Measurements from ENCODE around the gene LCN6. TPM values are rescaled to one million over a fixed set of nuclear protein-coding genes. Genes with fewer than 3 reads are reported as not detected.
A peak's percentile ranks its signal among the peaks of the same experiment; 100 is the strongest.

LCN6 gene
- total and polyA plus RNA-seq, 7 donors = 1.2 to 19.1 (median 5.9) TPM

- Histone ChIP-seq H3K27ac (peak overlapping the region; percentile 72 to 87 (median 80)), H3K27me3 (no peaks in the 10 kb centered on the region), H3K36me3 (peaks cover 20 to 36% (median 28%) of the 10 kb centered on the region in 4 donors), H3K4me1 (peaks cover 0 to 48% (median 36%) of the 10 kb centered on the region in 4 donors), H3K4me3 (peak overlapping the region; percentile 57 to 88 (median 64)), H3K9me3 (no peaks in the 10 kb centered on the region)
- intact Hi-C loops (cut with DNase I) = no loop called here
- TF ChIP-seq EP300 (IDR thresholded peaks at IDR 0.05) (peak in 2 of 4 donors; percentile 18 to 43), CTCF (IDR thresholded peaks at IDR 0.05) (peak; percentile 62 to 89 (median 87)), POLR2A (IDR thresholded peaks at IDR 0.05) (peak; percentile 94 to 97), POLR2AphosphoS5 (IDR thresholded peaks at IDR 0.05) (peak; percentile 99 to 100 (median 100))
- 0% methylated on average over 66 of the region's 66 CpGs for WGBS, 2 donors
- DNase-seq = peak; percentile 96
Observed at GRCh38 chr9:136728080-136728547, 20.2 kb downstream of the LCN6 start.

GRCh38 chr9:136726631-136727191, 21.6 kb downstream of the LCN6 start:
- WGBS, 2 donors = 16% methylated on average over 18 of the region's 18 CpGs
- Histone ChIP-seq H3K9me3 (no peaks in the 10 kb centered on the region), H3K36me3 (peaks cover 32 to 50% (median 34%) of the 10 kb centered on the region in 4 donors), H3K4me3 (peak overlapping the region; percentile 57 to 88 (median 64)), H3K27ac (peak overlapping the region in 3 of 4 donors; percentile 72 to 87 (median 85)), H3K4me1 (peaks cover 0 to 59% (median 40%) of the 10 kb centered on the region in 4 donors), H3K27me3 (no peaks in the 10 kb centered on the region)
- TF ChIP-seq CTCF (IDR thresholded peaks at IDR 0.05) = peak in 1 of 4 experiments; percentile 27
- TF ChIP-seq POLR2A (IDR thresholded peaks at IDR 0.05) = no peak
- intact Hi-C loops (cut with DNase I) = loop anchor here (2.0 kb wide), 1 partner anchor 40 kb away; the partner anchor contains the start of gene AGPAT2
- no peak for DNase-seq

DNA sequence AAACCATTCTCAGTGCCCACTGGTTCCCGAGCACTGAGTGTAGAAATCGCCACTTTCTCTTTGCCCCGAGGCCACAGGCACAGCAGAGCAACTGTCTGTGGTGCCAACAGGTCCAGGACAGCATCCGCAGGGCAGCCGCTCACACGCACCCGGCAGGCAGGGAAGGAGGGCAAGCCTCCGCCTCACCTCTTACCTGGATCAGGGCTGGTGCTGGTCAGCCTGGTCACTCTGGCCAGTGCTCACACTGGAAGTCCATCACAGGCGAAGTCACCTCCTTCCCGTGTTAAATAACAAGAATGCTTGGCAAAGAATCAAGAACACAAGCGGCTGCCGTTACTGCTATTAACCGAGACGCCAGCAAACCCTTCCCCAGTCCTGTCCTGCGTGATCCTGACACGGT, 22.2 kb downstream of the LCN6 start:
- TF ChIP-seq POLR2A (IDR thresholded peaks at IDR 0.05) (no peak), POLR2AphosphoS5 (IDR thresholded peaks at IDR 0.05) (no peak), CTCF (IDR thresholded peaks at IDR 0.05) (no peak)
- Histone ChIP-seq H3K4me3 (peak overlapping the region in 3 of 4 donors; percentile 63 to 88 (median 64)), H3K27me3 (no peaks in the 10 kb centered on the region), H3K4me1 (peaks cover 0 to 65% (median 44%) of the 10 kb centered on the region in 4 donors), H3K9me3 (no peaks in the 10 kb centered on the region), H3K27ac (peak overlapping the region in 2 of 4 donors; percentile 85 to 87), H3K36me3 (peaks cover 33 to 55% (median 35%) of the 10 kb centered on the region in 4 donors)
- 49 to 73% methylated on average over 16 of the region's 16 CpGs for WGBS, 2 donors
- DNase-seq = no peak
- intact Hi-C loops (cut with DNase I) = loop anchor here (2.0 kb wide), 1 partner anchor 39 kb away; the partner anchor contains the start of gene AGPAT2

- H3K4me1 ChIP-seq = peaks cover 0 to 70% (median 49%) of the 10 kb centered on the region in 4 donors
- H3K4me3 ChIP-seq = peak overlapping the region in 1 of 4 donors; percentile 88
Observed at GRCh38 chr9:136725612-136726011, 22.7 kb downstream of the LCN6 start.

DNA sequence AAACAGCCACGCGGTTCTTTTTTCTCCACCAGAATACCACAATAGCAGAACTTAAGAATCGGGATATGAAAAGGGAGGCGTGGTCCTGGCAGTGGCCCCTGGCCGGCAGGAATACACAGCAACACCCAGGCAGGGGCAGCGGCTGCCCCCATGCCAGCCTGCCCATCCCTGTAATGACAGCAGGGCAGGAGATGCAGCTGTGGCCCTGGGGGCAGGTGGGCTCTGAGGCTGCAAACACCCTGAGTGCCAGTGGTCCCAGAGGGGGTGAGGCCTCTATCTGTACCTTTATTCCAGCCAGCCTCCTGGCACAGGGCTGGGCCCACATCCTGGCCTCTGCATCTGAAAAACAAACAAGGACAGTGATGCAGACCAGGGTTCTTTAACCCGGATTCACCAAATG, 23.6 kb downstream of the LCN6 start:
- WGBS, 2 donors = 86 to 87% methylated on average over 7 of the region's 7 CpGs
- Histone ChIP-seq H3K9me3 (no peaks in the 10 kb centered on the region), H3K4me1 (peaks cover 0 to 78% (median 58%) of the 10 kb centered on the region in 4 donors), H3K4me3 (no peak overlapping the region), H3K27ac (no peak overlapping the region), H3K36me3 (peaks cover 33 to 55% (median 35%) of the 10 kb centered on the region in 4 donors), H3K27me3 (no peaks in the 10 kb centered on the region)
- no peak for DNase-seq
- intact Hi-C loops (cut with DNase I) = no loop called here
- no peak for TF ChIP-seq CTCF (IDR thresholded peaks at IDR 0.05)
- no peak for TF ChIP-seq EP300 (IDR thresholded peaks at IDR 0.05)
- TF ChIP-seq POLR2AphosphoS5 (IDR thresholded peaks at IDR 0.05) = no peak

More at GRCh38 chr9:136725612-136726011, 22.7 kb downstream of the LCN6 start:
- H3K27ac ChIP-seq = peak overlapping the region in 1 of 4 donors; percentile 87
- intact Hi-C loops (cut with DNase I) = loop anchor here (2.0 kb wide), 1 partner anchor 39 kb away; the partner anchor contains the start of gene AGPAT2
- TF ChIP-seq POLR2AphosphoS5 (IDR thresholded peaks at IDR 0.05) (peak in 1 of 4 donors; percentile 14), POLR2A (IDR thresholded peaks at IDR 0.05) (no peak)
- H3K36me3 ChIP-seq = peaks cover 33 to 55% (median 35%) of the 10 kb centered on the region in 4 donors
- H3K27me3 ChIP-seq = no peaks in the 10 kb centered on the region
- DNase-seq = no peak
- no peaks in the 10 kb centered on the region for H3K9me3 ChIP-seq
- WGBS, 2 donors = 67 to 78% methylated on average over 10 of the region's 10 CpGs
